Peyer's patch (tissue), 4 donors: ENCODE data around the gene KAZN. TPM values are rescaled to one million over a fixed set of nuclear protein-coding genes. Genes with fewer than 3 reads are reported as not detected.

Source experiments
- DNase-seq, 3 donors: peaks; one replicate each; pipeline ENCODE4 v3.0.0-alpha.2; 2017 to 2019
- H3K27ac ChIP-seq, 4 donors: fragments of 200-600 bp; sonication (generic); one replicate each; pipeline ENCODE4 v1.5.1; 2016 to 2019
- H3K27me3 ChIP-seq, 2 donors: fragments of 200-600 bp; sonication (generic); one replicate each; pipeline ENCODE4 v1.5.1; 2019
- H3K36me3 ChIP-seq, 3 donors: fragments of 200-600 bp; sonication (generic); one replicate each; pipeline ENCODE4 v1.5.1; 2016 to 2019
- H3K4me1 ChIP-seq, 4 donors: fragments of 200-600 bp; sonication (generic); one replicate each; pipeline ENCODE4 v1.5.1; 2016 to 2019
- H3K4me3 ChIP-seq, 4 donors: fragments of 200-600 bp; sonication (generic); 1 replicate in 3 of 4; 2 replicates in 1 of 4; pipeline ENCODE4 v1.5.1; 2016 to 2019; ENCODE audit warnings: mild to moderate bottlenecking in 1 of 4
- H3K9me3 ChIP-seq, 4 donors: fragments of 200-600 bp; sonication (generic); one replicate each; pipeline ENCODE4 v1.5.1; 2016 to 2019; ENCODE audit warnings: mild to moderate bottlenecking in 1 of 4
- CTCF ChIP-seq, 6 experiments: fragments of 450-650 bp in 4 of 6; fragments of 200-600 bp in 2 of 6; sonication (generic) in 1 of 6; IDR thresholded peaks; one replicate each; pipeline ENCODE4 v1.5.1; 2017 to 2019; ENCODE audit warnings: antibody characterized with exemption in 6 of 6, mild to moderate bottlenecking in 3 of 6, moderate library complexity in 1 of 6
- POLR2A ChIP-seq, 2 donors: fragments of 450-650 bp; IDR thresholded peaks; one replicate each; pipeline ENCODE4 v1.5.1; 2017; ENCODE audit warnings: antibody characterized with exemption in 2 of 2, mild to moderate bottlenecking in 2 of 2, moderate library complexity in 2 of 2
- total RNA-seq, 4 donors: library from RNA; depleted of rRNA; stranded (reverse); fragments of >200 nt; gene quantifications; one replicate each; pipeline ENCODE4 v1.1.0, GENCODE V29; 2016

KAZN gene
- total RNA-seq, 4 donors from 2014 or later: 14.9 to 25.5 (median 21.7) TPM

- no peak overlapping the region for H3K27ac ChIP-seq
- no peaks in the 10 kb centered on the region for H3K4me1 ChIP-seq
- H3K9me3 ChIP-seq: no peaks in the 10 kb centered on the region
- no peak for DNase-seq
- H3K4me3 ChIP-seq: no peak overlapping the region
- H3K36me3 ChIP-seq: no peaks in the 10 kb centered on the region
- H3K27me3 ChIP-seq: no peaks in the 10 kb centered on the region
- no peak for TF ChIP-seq CTCF (IDR thresholded peaks at IDR 0.05)
- TF ChIP-seq POLR2A (IDR thresholded peaks at IDR 0.05): no peak
These were observed 222.0 kb downstream of the KAZN start for GRCh38 chr1:14820295-14821085.

DNA sequence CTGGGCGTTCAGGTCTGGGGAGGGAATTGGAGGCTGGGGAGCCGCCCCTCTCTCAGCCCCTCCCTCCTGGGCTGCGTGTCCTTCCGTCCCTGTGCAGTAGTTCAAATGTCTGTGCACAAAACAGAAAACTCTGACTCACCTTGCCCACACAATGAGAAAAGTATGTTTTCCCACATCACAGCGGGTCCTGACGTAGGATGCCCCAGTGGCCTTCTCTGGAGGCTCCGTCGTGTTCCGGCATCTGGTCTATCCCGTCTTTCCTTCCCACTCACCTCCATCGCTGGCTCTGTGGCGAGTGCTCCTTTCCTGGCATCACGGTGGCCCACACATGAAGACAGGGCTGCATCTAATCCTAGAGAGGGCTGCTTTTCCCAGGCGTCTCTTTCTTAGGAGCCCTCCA is 224.0 kb downstream of the KAZN start:
- no peak overlapping the region for H3K4me3 ChIP-seq
- TF ChIP-seq CTCF (IDR thresholded peaks at IDR 0.05) (no peak), POLR2A (IDR thresholded peaks at IDR 0.05) (no peak)
- no peaks in the 10 kb centered on the region for H3K27me3 ChIP-seq
- no peaks in the 10 kb centered on the region for H3K9me3 ChIP-seq
- no peak overlapping the region for H3K27ac ChIP-seq
- no peaks in the 10 kb centered on the region for H3K36me3 ChIP-seq
- no peak for DNase-seq
- H3K4me1 ChIP-seq: no peaks in the 10 kb centered on the region

DNA sequence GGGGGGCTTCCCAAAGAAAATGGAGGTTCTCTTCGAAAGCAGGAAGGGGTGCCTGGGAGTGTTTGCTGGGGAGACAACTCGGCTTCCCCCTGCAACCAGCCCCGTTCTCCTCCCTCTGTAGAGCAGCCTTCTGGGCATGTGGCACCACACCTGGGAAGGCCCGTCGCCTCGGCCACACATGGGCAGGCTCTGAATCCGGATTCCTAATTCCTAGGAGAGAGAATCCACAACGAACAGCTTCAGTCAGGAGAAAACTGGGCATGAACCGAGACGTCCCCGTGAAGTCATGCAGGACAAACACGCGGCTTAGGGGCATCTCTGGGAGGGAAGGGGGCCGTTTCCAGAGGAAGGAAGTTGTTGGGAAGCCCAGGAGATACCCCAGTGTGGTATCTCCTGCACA is 224.5 kb downstream of the KAZN start:
- Histone ChIP-seq H3K36me3 (no peaks in the 10 kb centered on the region), H3K27ac (no peak overlapping the region), H3K4me3 (no peak overlapping the region), H3K27me3 (no peaks in the 10 kb centered on the region), H3K9me3 (no peaks in the 10 kb centered on the region), H3K4me1 (no peaks in the 10 kb centered on the region)
- no peak for DNase-seq
- TF ChIP-seq CTCF (IDR thresholded peaks at IDR 0.05) (no peak), POLR2A (IDR thresholded peaks at IDR 0.05) (no peak)

DNA sequence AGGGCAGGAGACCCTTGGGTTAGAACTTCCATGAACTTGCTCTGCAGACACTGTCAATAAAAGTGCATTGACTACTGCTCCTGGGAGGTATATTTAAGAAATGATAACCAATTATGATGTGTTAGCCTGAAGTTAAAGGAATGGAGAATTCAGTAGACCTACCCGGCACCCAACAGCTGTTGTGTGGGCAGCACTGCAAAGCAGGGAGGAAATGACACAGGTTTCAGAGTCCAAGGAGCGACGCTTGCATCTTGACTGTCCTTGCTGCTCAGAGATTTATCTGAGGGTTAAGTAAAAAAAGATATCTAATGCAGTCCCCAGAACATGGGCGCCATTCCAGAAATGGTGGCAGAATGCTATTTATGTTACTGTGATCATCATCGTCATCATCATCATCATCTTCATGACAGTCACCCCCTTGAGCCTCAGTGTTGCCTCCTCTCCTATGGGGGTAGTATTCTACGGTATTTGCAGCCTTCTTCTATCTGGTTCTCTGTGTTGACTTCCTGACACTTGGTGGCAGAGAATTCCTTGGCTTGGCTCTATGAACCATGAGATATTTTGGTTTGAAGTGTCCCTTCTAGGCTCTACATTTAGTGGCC is 225.9 kb downstream of the KAZN start:
- H3K4me1 ChIP-seq: no peaks in the 10 kb centered on the region
- TF ChIP-seq CTCF (IDR thresholded peaks at IDR 0.05): no peak
- TF ChIP-seq POLR2A (IDR thresholded peaks at IDR 0.05): no peak
- DNase-seq: no peak
- H3K27ac ChIP-seq: no peak overlapping the region
- H3K36me3 ChIP-seq: no peaks in the 10 kb centered on the region
- H3K9me3 ChIP-seq: no peaks in the 10 kb centered on the region
- no peaks in the 10 kb centered on the region for H3K27me3 ChIP-seq
- no peak overlapping the region for H3K4me3 ChIP-seq

- H3K27me3 ChIP-seq: no peaks in the 10 kb centered on the region
- TF ChIP-seq CTCF (IDR thresholded peaks at IDR 0.05) (no peak), POLR2A (IDR thresholded peaks at IDR 0.05) (no peak)
- no peak for DNase-seq
- peak overlapping the region in 1 of 4 donors; percentile 35 for H3K27ac ChIP-seq
- H3K9me3 ChIP-seq: no peaks in the 10 kb centered on the region
- no peaks in the 10 kb centered on the region for H3K4me1 ChIP-seq
- no peak overlapping the region for H3K4me3 ChIP-seq
- H3K36me3 ChIP-seq: no peaks in the 10 kb centered on the region
These were observed 226.9 kb downstream of the KAZN start for GRCh38 chr1:14825396-14825795.
